ENCODE data around the gene NAP1L5.

DNA sequence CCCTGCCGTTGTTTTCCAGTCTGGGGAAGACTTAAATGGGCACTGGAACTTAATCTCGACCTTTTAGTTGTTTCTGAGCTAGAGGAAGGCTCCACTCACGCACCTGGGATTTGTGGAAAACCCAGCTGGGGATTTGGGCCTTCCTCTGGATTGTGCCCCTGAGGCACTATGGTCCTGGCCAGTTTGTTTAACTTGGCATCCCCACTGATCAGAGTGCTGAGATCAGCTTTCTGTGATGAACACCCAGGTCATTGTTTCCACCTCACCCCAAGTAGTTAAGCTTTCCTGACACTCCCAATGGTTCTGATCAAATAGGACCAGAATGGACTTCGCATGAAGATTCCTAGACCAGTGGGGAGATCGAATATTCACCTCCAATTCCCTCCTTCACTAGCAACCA is 20.5 kb upstream of the NAP1L5 start:
- TF ChIP-seq, protein P1, sequence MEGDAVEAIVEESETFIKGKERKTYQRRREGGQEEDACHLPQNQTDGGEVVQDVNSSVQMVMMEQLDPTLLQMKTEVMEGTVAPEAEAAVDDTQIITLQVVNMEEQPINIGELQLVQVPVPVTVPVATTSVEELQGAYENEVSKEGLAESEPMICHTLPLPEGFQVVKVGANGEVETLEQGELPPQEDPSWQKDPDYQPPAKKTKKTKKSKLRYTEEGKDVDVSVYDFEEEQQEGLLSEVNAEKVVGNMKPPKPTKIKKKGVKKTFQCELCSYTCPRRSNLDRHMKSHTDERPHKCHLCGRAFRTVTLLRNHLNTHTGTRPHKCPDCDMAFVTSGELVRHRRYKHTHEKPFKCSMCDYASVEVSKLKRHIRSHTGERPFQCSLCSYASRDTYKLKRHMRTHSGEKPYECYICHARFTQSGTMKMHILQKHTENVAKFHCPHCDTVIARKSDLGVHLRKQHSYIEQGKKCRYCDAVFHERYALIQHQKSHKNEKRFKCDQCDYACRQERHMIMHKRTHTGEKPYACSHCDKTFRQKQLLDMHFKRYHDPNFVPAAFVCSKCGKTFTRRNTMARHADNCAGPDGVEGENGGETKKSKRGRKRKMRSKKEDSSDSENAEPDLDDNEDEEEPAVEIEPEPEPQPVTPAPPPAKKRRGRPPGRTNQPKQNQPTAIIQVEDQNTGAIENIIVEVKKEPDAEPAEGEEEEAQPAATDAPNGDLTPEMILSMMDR (IDR thresholded peaks at IDR 0.05) = no peak
- TF ChIP-seq POLR2A (IDR thresholded peaks at IDR 0.05) = no peak

All from lower leg skin (tissue), 3 donors.